MM.1S (cell line): Measurements from ENCODE around the gene FAM83B.

Experiments
- CTCF ChIP-seq: fragments of 300-600 bp; sonication (generic); IDR thresholded peaks from 2 replicates; pipeline ENCODE4 v1.5.1; 2016; ENCODE audit warnings: antibody characterized with exemption, low read length, mixed read lengths
- EZH2 ChIP-seq: fragments of 300-600 bp; sonication (generic); optimal IDR thresholded peaks from 2 replicates; pipeline ENCODE3; 2017; ENCODE audit warnings: low read depth, mild to moderate bottlenecking, antibody characterized with exemption, low read length, mixed read lengths
- EZH2phosphoT487 ChIP-seq: fragments of 300-600 bp; sonication (generic); IDR thresholded peaks from 2 replicates; pipeline ENCODE4 v1.6.1; 2018; ENCODE audit warnings: antibody characterized with exemption, low read length

- TF ChIP-seq CTCF = no peak
- TF ChIP-seq EZH2 = no peak
- no peak for TF ChIP-seq EZH2phosphoT487
Observed at GRCh38 chr6:54981276-54981609, 134.7 kb downstream of the FAM83B start.
